Stimulated activated CD4-positive, alpha-beta T cell treated with anti-CD3 and anti-CD28 coated beads, Interleukin-2, amount 100 ng/mL, for 48 hours (primary cell): ENCODE data around the gene MYT1.

Experiments
- DNase-seq, 2 donors: peaks; one replicate each; pipeline ENCODE4 v3.0.0-alpha.2; 2020

MYT1 gene

DNA sequence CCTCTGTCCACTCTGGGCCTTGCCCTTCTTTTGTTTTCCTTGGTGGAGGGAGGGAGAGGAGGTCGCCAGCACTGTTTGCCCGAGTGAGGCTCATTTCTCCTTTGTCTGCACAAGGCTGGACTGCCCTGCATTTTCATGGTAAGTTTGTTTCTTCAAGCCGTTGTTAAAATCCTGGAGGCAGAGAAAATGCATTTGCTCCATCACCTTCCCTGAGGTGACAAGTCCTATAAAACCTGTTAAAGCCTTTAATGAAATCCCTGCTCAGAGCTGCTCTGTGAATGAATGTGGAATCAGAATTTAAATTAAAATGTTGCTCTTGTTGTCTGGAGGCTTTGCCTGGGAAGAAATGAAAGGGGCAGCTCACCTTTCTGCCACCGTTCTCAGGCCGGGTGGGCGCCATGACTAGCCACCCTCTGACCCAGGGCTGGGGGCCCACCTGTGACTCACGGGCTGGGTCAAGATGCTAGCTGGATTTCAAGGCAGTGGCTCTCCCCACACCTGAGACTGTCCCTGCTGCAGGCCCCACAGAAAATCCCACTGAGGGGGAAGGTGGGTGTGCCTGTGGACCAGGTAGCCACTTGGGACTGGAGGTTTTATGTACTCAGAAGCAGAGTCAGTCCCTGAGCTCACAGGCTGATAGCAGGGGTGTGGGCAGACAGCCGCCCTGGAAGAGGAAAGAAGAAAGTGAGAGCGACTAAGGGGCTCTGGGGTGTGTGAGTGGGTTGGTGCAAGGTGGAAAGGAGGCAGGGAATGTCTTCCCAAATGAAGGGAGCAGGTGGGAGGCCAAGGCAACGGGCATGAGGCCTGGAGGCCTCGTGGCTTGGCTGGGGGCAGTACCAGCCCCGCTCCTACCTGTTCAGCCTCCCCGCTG is 24.0 kb upstream of the MYT1 start:
- DNase-seq = no peak

DNA sequence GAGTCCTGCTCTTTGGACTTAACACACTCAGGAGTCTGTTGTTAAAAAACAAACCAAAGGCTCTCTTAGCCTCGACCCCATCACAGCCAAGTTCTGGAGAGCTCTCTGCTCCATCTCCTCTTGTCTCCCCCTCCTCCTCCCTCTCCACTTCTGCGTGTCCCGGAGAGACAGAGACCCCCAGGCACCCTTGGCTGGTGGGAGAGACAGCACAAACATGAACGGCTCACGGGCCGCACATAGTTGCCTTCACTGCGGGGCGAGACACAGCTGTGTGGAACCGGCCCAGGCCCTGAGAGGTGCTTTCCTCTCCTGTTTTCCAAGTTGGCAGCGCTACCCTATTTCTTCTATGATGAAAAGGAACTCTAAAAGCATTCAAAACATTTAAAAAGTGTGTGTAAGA is 23.3 kb upstream of the MYT1 start:
- DNase-seq = no peak

GRCh38 chr20:64142590-64142989 is 21.7 kb upstream of the MYT1 start:
- DNase-seq = no peak

- DNase-seq = no peak
Observed at GRCh38 chr20:64143018-64143801, 21.0 kb upstream of the MYT1 start.

- no peak for DNase-seq
Observed at GRCh38 chr20:64144144-64144912, 19.9 kb upstream of the MYT1 start.

DNA sequence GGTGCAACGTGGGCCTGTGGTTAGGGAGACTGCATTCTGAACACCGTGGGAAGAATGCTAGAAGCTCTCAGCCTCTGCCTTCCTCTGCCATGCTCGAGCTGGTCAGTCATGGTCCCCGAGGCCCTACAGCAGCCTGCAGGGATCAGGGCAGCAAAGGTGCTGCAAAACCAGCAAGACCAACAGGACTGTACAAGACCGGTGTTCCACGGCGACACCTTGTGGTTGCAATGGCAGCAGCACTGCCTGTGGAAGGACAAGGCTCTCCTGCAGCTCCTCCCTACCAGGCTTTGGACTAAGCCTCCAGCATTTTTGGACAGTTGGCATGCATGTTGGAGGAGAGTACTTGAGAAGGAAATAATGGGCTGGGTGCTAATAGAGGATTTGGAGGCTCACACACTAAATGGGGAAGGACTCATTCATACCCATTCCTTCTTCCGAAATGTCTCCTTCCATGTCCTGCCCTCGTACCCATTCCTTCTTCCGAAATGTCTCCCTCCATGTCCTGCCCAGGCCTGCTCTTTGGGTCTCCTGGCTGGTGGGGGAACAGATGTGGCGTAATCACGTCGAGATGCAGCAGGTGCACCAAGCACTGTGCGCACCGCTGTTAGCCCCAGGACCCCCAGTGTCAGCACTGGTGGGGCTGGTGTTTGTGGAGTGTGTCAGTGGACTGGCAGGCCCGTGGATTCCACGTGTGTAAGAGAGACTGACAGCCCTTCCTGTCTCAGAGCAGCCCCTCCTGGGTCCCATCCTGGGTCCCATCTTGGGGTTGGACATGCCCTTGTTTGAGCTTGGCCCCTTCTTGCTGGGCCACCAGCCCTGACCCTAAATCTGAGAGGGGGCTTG is 18.6 kb upstream of the MYT1 start:
- peak in 1 of 2 donors; percentile 18 for DNase-seq

DNA sequence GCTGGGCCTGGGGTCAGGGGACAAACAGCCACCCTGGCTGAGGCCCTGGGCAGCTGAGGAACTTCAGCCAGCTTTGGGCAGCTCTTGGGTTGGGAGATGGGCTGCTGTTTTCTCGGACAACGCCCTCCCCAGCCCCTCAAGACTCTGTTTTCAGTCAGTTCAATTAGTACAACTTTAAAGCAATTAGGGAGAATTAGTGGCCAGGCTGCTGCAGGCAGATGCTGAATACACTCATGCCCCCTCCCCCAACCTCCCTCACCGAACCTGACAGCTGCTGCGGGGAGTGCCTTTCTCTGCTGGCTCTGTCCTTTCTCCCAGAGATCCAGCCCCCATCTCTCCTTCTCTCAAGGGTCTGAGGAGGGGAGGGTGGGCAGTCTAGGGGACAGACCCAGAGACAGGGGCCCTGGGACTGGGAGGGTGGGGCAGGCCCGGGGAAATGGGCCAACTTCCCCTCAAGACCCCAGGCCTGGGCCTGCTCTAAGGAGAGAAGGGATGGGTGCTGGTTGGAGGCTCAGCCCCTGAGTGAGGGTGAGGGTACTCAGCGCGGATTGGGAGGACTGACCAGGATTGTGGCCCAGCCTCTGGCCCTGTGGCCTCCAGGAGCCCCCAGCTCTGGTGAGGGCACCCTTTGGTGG is 17.8 kb upstream of the MYT1 start:
- no peak for DNase-seq

DNA sequence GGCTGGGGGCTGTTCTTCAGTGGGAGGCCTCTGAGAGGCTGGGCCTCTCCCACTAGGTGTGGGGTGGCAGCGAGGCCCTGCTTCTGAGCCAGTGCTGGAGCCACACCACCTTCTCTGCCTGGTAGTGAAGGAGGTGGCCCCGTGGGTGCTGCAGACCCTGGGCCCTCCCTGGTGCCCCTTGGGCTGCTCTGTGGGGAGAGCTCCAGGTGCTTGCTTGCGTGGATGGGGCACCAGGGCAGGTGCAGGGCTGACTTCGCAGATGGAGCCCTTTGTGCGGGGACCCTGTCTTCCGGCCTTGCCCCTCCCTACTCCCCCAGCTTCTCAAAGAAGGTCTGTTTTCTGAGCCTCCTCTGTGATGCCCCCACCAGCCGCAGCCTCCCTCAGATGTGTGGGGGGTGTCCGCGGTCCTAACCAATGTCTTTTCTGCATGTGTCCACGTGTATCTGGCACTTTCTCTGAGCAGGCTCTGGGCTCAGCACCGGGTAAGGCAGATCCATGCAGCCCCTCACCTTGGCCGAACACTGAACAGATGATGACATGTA is 17.2 kb upstream of the MYT1 start:
- no peak for DNase-seq

GRCh38 chr20:64148581-64148980 is 15.7 kb upstream of the MYT1 start:
- no peak for DNase-seq

- no peak for DNase-seq
Observed at GRCh38 chr20:64149141-64149540, 15.1 kb upstream of the MYT1 start.

DNA sequence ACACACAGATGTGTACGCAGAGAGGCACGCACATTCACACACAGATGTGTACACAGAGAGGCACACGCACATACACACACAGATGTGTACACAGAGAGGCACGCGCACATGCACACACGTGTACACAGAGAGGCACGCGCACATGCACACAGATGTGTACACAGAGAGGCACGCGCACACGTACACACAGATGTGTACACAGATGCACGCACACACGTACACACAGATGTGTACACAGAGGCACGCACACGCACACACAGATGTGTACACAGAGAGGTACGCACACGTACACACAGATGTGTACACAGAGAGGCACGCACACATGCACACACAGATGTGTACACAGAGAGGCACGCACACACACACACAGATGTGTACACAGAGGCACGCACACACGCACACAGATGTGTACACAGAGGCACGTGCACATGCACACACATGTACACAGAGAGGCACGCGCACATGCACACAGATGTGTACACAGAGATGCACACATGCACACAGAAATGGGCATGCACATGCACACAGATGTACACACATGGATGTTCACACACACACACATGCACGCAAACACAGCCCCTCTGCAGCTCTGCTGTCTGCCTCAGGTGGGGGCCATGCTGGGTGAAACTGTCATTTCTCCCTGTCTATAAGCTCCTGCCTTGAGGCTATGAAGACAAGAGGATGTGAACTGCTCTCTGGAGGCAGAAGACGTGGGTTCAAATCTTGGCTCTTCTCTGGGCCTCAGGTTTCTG is 14.3 kb upstream of the MYT1 start:
- DNase-seq = no peak

GRCh38 chr20:64150756-64151632 is 13.3 kb upstream of the MYT1 start:
- DNase-seq = no peak

DNA sequence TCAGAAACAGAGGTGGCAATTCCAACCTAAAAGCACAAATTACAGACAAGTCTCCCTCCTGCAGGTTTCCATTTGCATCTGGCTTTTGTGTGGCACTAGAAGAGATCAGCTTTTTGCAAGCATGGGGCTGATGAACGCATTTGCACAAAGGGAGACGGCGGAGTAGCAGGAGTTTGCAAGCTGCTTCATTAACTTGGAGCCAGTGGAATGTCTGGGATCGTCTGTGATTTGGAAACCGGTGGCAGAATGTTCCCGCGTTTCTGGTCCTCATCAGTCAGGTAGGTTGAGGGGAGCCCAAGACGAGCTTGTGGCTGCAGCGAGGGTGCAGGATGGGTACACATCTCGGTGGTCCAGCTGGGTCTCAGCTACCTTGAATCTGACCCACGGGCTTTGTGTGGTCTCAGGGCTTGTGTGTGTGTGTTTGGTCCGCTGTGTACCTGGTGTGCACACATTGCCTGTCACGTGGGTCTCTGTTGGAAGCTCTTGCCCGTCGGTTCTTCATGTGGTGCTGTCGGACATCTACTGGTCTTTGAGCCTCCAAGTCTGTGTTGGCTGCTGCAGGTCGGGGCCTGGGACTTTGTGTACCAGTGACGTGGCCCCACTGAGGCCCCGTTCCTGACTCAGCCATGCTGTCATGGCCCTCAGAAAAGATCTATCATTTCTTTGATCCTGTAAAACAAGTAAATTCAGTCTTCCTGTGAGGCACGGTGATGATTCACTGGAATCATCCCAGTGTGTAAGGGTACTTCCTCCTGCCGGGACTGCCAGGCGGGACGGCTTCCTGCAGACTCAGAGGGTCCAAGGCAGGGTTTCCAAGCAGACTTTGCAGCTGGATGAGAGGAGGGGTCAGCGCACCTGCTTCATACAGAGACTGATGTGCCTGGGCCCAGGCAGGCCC is 12.4 kb upstream of the MYT1 start:
- DNase-seq = no peak

DNA sequence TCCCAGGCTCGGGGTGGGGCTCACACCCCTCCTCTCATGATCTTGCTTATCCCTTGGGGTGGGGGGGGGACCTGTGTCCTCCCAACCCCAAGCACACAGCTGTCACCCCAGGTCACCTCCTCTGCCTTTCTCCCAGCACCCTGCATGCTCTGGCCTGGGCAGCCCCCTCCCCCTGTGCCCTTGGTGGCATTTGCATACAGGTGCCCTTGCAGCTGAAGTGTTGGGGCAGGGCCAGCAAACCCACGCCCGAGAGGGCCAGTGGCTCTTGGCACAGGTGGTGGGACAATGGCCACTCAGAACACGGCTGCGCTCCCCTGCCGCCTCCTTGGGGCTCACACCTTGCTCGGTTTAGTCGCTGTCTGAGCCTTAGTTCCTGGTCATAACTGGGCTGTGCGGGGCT is 11.3 kb upstream of the MYT1 start:
- DNase-seq = no peak

- no peak for DNase-seq
Observed at GRCh38 chr20:64153410-64153809, 10.8 kb upstream of the MYT1 start.

GRCh38 chr20:64153861-64154589 is 10.2 kb upstream of the MYT1 start:
- DNase-seq = no peak

DNA sequence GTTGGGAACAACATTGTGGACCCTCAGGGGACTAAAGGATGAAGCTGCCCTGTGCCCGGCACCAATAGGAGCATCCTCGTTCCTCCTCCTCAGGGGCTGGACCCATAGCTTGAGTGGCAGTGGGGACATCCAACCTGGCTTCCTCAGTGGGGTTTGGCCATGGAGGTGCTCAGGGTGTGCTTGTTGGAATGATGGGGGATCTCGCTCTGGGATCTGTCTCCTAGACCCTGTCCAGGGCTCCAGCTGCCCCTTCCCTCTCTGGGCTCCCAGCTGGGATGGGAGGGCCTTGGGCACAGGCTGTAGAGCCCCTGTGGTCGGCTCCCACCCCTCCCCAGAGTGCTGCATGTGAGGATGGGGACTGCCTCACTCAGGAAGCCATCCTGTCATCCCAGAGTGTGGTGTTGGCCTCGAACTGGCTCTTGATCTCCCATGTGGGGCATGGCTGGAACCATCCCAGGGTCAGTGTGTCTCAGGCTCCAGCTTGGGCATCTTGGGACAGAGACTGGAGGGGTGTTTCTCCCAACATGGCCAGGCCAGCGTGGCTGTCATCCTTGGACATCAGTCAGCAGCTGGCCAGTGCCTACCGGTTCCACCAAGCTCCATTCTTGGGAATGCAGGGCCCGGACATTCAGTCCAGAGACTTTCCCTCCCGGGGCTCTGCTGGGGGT is 9.5 kb upstream of the MYT1 start:
- no peak for DNase-seq
